GM18867 (cell line): ENCODE results near the gene EIF4A2.
"Not testable (repeated sequence)": the region's sequence is repeated elsewhere in the genome, so short reads cannot be mapped to it uniquely, and the experiment has no call there.

Experiments used
- ATAC-seq: cut with Tn5 transposase; IDR thresholded peaks from one replicate; pipeline ENCODE4 v1.9.1; 2021; ENCODE audit warnings: mild to moderate bottlenecking, moderate library complexity; ENCODE audit not compliant: unreplicated experiment

Gene EIF4A2

DNA sequence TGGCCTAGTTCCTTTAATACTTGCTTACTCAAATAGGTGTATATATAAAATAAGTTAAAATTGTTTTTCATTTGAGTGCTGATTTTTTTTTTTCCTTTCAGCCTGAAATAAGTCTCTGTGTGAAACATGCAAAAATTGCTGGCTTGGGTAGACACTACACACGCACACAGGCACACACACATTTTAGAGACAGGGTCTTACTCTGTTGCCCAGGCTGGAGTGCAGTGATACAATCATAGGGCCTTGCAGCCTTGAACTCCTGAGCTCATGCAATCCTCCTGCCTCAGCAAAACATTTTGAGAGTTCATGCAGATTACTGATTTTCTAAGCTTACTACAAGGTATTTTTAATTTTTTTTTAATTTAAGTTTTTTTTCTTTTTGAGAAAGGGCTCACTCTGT lies 35.6 kb downstream of the EIF4A2 start:
- no peak for ATAC-seq

GRCh38 chr3:186821429-186822387 lies 38.3 kb downstream of the EIF4A2 start:
- ATAC-seq = no peak

- ATAC-seq = not testable (repeated sequence)
Measured at GRCh38 chr3:186822388-186822759, 39.0 kb downstream of the EIF4A2 start.

- no peak for ATAC-seq
Measured at GRCh38 chr3:186823386-186823785, 40.0 kb downstream of the EIF4A2 start.

DNA sequence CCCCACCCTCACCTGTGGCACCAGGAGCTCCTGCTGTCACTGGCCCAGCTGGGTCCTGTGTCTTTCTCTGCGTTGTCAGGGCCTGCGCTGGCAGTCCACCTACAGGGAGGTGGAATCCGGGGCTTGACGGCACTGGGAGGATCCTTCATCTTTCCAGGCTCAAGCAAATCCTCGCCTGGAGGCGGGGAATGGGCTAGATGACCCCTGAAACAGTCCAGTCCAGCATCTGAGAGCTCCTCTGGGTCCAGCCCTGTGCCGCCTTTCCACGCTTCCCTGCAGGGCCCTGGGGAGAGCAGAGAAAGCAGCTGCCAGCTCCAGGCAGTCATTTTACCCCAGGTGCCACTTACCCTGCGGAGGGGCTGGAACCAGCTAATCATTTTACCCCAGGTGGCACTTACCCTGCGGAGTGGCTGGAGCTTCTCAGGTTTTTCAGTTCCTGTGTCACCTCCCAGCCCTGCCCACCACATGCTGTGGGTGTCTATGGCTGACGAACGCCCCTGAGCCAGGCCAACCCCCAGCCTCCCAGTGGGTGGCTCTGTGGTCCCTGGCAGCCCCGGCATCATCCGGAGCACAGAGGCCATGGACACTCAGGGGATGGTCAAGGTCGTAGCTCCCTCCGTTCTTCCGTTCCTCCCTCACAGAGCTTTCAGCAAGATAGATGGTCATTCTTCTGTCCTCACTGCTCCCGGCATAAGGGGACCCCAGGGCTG lies 41.2 kb downstream of the EIF4A2 start:
- no peak for ATAC-seq

DNA sequence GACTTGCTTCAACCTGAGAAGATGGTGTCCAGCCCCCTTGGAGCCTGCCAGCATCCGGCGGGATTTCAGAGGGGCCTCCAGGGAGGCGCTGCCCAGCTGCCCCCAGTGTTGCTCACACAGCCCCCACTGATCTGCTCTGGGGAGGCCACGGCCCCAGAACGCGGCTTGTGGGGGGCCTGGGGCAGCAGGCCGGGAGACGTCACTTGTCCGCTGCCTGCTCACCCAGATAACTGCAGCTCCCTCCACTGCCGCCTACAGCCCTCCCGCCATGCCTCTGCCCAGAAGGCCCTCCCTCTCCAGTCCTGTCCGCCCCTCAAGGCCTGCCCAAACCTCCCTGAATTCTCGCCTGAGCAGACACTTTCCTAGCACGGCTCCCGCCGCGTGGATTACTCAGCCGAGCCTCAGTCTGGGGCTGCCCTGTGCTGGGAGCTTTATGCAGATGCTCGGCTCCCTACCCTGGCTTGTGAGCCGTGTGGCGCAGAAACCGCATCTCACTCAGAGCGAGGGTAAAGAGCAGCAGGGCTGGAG lies 42.0 kb downstream of the EIF4A2 start:
- ATAC-seq = no peak

GRCh38 chr3:186825872-186826409 lies 42.6 kb downstream of the EIF4A2 start:
- no peak for ATAC-seq

GRCh38 chr3:186826410-186826975 lies 43.1 kb downstream of the EIF4A2 start:
- no peak for ATAC-seq

DNA sequence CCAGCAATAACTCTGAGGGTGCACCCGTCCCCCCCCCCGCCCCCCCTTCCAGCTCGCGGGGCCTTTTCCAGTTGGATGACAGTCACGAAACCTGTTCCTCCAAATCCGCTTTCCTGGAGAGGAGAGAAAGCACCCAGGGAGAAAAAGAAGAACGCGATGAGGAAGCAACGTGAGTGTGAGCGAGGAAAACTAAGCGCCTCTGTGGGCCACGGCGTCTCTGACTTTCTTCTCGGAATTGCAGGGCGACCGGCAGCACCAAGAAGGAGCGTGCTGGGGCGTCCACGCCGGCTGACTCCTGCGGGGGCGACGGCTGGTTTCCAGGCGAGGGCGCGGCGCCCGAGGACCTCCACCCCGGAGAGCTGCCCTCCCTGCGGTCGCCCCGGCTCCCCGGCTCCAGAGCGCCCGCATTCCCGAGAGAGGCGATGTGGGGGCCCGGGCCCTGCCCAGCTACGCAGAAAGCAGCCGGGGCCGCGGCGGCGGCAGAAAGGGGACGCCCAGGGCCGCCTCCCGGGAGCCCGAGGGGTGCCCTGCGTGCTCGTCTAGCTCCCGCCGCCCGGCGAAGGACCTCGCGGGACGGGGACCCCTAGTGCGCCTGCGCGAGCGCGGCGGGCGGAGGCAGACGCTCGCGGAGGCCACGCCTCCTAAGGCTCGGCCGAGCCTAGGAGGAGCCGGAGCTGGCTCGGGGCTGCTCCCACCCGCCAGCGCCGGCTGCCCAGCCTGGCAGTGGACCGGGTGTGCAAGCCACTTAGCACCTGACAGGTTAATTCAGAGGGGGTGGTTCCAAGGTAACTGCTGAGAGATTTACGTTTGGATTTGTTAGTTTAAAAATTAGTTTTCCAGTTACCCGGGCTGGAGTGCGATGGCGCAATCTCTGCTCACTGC lies 43.8 kb downstream of the EIF4A2 start:
- peak; percentile 93 for ATAC-seq

- no peak for ATAC-seq
Measured at GRCh38 chr3:186828340-186828739, 45.0 kb downstream of the EIF4A2 start.

DNA sequence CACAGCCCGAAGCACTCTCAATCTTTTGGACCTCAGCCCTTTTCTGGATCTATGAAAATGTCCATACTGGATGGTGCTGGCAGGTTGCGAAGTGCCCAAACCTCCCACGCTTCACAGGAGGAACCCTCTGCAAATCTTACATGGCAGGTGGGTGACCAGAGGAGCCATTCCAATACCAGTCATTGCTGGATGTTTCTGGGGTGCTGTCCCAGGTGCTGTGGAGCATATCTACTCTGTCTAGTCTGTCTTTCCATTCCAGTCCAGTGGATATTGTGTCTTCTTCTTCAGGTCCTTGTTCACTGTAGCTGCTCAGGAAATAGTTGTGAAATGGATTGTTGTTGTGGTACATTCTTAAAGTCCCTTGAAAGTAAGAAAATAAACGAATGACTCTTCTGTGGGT lies 48.4 kb downstream of the EIF4A2 start:
- ATAC-seq = no peak

DNA sequence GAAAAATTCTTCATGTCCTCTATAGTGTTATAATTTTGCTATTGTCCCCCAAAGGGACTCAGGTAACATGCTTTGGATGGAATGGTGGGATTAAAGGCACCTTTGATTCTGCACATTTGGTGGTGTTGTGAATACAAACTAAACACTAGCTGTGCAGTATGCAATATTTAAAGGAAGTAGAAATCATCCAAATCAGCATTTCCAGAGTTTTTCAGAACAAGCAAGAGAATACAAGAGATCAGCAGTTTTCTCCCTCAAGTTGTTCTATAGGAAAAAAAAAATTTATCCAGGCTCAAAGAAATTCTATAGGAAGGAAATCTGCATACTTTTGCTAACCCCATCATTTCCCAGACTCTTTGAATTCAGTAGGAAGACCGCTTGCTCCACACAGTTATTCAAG lies 48.9 kb downstream of the EIF4A2 start:
- no peak for ATAC-seq
